Upper lobe of left lung (tissue), 4 donors: Measurements from ENCODE around the gene ZNF678.

Experiments
- EP300 ChIP-seq, 4 donors: sonication (generic); formaldehyde crosslinking; IDR thresholded peaks; one replicate each; pipeline ENCODE4 v1.5.1; 2017; ENCODE audit warnings: antibody characterized with exemption in 4 of 4, control low read depth in 2 of 4
- POLR2A ChIP-seq, 4 donors: fragments of 450-650 bp; IDR thresholded peaks; one replicate each; pipeline ENCODE4 v1.5.1; 2016 to 2017; ENCODE audit warnings: antibody characterized with exemption in 4 of 4, mild to moderate bottlenecking in 2 of 4
- TF ChIP-seq, protein P1 (sequence below), 6 experiments: fragments of 450-650 bp in 4 of 6; fragments of 200-600 bp in 2 of 6; sonication (generic) in 2 of 6; IDR thresholded peaks; one replicate each; pipeline ENCODE4 v1.5.1; 2016 to 2019; ENCODE audit warnings: antibody characterized with exemption in 6 of 6

- TF ChIP-seq, protein P1, sequence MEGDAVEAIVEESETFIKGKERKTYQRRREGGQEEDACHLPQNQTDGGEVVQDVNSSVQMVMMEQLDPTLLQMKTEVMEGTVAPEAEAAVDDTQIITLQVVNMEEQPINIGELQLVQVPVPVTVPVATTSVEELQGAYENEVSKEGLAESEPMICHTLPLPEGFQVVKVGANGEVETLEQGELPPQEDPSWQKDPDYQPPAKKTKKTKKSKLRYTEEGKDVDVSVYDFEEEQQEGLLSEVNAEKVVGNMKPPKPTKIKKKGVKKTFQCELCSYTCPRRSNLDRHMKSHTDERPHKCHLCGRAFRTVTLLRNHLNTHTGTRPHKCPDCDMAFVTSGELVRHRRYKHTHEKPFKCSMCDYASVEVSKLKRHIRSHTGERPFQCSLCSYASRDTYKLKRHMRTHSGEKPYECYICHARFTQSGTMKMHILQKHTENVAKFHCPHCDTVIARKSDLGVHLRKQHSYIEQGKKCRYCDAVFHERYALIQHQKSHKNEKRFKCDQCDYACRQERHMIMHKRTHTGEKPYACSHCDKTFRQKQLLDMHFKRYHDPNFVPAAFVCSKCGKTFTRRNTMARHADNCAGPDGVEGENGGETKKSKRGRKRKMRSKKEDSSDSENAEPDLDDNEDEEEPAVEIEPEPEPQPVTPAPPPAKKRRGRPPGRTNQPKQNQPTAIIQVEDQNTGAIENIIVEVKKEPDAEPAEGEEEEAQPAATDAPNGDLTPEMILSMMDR (IDR thresholded peaks at IDR 0.05): no peak
- TF ChIP-seq POLR2A (IDR thresholded peaks at IDR 0.05) (no peak), EP300 (IDR thresholded peaks at IDR 0.05) (no peak)
Measured at GRCh38 chr1:227560393-227561173, 2.8 kb upstream of the ZNF678 start.
